Endodermal cell (in vitro differentiated cells): ENCODE measurements around the gene TLNRD1. TPM values are rescaled to one million over a fixed set of nuclear protein-coding genes. Genes with fewer than 3 reads are reported as not detected.

ENCODE experiments used
- DNase-seq: peaks from one replicate; pipeline ENCODE4 v3.0.0-alpha.2; 2017
- H3K27ac ChIP-seq: 2 replicates; pipeline ENCODE4 v1.5.1; 2013; ENCODE audit warnings: mild to moderate bottlenecking, low read depth, low read length, moderate library complexity
- H3K27me3 ChIP-seq: 2 replicates; pipeline ENCODE4 v1.6.1; 2013; ENCODE audit warnings: mild to moderate bottlenecking, low read length, moderate library complexity; ENCODE audit not compliant: insufficient read depth, control insufficient read depth, poor library complexity, severe bottlenecking
- H3K36me3 ChIP-seq: 2 replicates; pipeline ENCODE4 v1.7.0; 2013; ENCODE audit warnings: mild to moderate bottlenecking, low read length, moderate library complexity; ENCODE audit not compliant: control insufficient read depth, insufficient read depth
- H3K4me1 ChIP-seq: one replicate; pipeline ENCODE4 v1.7.0; 2013; ENCODE audit warnings: low read length; ENCODE audit not compliant: control insufficient read depth, insufficient read depth
- H3K4me3 ChIP-seq: 2 replicates; pipeline ENCODE4 v1.5.1; 2013; ENCODE audit warnings: mild to moderate bottlenecking, low read length, moderate library complexity
- H3K9ac ChIP-seq: 2 replicates; pipeline ENCODE4 v1.6.1; 2013; ENCODE audit warnings: mild to moderate bottlenecking, low read length, moderate library complexity; ENCODE audit not compliant: poor library complexity, severe bottlenecking; ENCODE audit errors: extremely low read depth
- H3K9me3 ChIP-seq: 2 replicates; pipeline ENCODE4 v1.6.1; 2013; ENCODE audit warnings: mild to moderate bottlenecking, low read length, moderate library complexity; ENCODE audit not compliant: control insufficient read depth
- H3K27ac Mint-ChIP-seq: 2 replicates; pipeline ENCODE4 v1.8.0; 2020; ENCODE audit warnings: mixed read lengths
- H3K27me3 Mint-ChIP-seq: 2 replicates; pipeline ENCODE4 v1.8.0; 2021; ENCODE audit warnings: mild to moderate bottlenecking, mixed read lengths; ENCODE audit not compliant: insufficient read depth
- H3K36me3 Mint-ChIP-seq: 2 replicates; pipeline ENCODE4 v1.8.0; 2020; ENCODE audit warnings: low read depth, mixed read lengths
- H3K4me1 Mint-ChIP-seq: 2 replicates; pipeline ENCODE4 v1.8.0; 2020; ENCODE audit warnings: mixed read lengths
- H3K4me3 Mint-ChIP-seq: 2 replicates; pipeline ENCODE4 v1.8.0; 2020; ENCODE audit warnings: mild to moderate bottlenecking, moderate library complexity, mixed read lengths
- H3K9me3 Mint-ChIP-seq: 2 replicates; pipeline ENCODE4 v1.8.0; 2020; ENCODE audit warnings: mild to moderate bottlenecking, mixed read lengths
- WGBS, 2 experiments: methylation state at CpG; one replicate each; pipeline versions ENCODE4 v1.1.5 to v1.1.7; 2013; ENCODE audit warnings: missing lambda C conversion rate in 2 of 2, mixed read lengths in 1 of 2; ENCODE audit not compliant: insufficient coverage in 1 of 2, insufficient read length in 1 of 2; 5-methylcytosine and 5-hydroxymethylcytosine counted together
- total RNA-seq, 2 donors: library from RNA; stranded (reverse); fragmentation: NEBNext Ultra II Directional in 1 of 2; extraction: Animal tissue kit (Norgen Biotek cat#: 25700) in 1 of 2; gene quantifications; 2 replicates in 1 of 2; 3 replicates in 1 of 2; pipeline ENCODE4 v1.2.1, GENCODE V29; 2021
- TF ChIP-seq, protein P1 (sequence below): fragments of 200-600 bp; sonication (generic); conservative IDR thresholded peaks from 2 replicates; pipeline ENCODE4 v1.5.0; 2021; ENCODE audit warnings: antibody characterized with exemption, mild to moderate bottlenecking

TLNRD1 gene
- total RNA-seq, 2 donors from 2014 or later: 25.1 to 28.2 TPM

DNA sequence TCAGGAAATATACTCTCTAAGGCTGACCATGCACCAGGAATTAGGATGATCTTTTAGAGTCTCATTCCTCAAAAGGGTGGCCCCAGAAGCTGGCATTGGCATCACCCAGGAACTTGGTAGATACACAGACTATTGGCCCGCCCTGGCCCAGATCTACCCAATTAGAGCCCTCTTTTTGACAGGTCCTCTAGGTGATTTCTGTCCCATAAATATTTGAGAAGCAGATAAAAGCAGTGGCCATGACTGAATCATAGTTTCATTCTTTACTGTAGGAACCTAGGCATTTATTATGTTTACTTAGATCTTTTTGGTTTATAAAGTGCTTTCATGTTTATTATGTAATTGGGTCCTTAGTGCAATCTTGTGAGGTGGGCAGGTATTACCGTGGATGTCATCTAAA, 7.6 kb downstream of the TLNRD1 start:
- Mint-ChIP-seq H3K4me1 (peaks cover 4% of the 10 kb centered on the region), H3K9me3 (no peaks in the 10 kb centered on the region), H3K4me3 (no peak overlapping the region), H3K36me3 (peaks cover 14% of the 10 kb centered on the region), H3K27me3 (peaks cover under 1% of the 10 kb centered on the region), H3K27ac (no peak overlapping the region)
- H3K4me1 ChIP-seq: no peaks in the 10 kb centered on the region
- no peak overlapping the region for H3K9ac ChIP-seq
- DNase-seq: no peak
- no peak overlapping the region for H3K4me3 ChIP-seq
- WGBS, 2 experiments: 91% methylated on average over 1 of the region's 2 CpGs; no CpG with 5 or more reads in 1 of the 2 experiments
- no peaks in the 10 kb centered on the region for H3K27me3 ChIP-seq
- no peaks in the 10 kb centered on the region for H3K9me3 ChIP-seq
- H3K27ac ChIP-seq: no peak overlapping the region
- H3K36me3 ChIP-seq: peaks cover 6% of the 10 kb centered on the region
- TF ChIP-seq, protein P1, sequence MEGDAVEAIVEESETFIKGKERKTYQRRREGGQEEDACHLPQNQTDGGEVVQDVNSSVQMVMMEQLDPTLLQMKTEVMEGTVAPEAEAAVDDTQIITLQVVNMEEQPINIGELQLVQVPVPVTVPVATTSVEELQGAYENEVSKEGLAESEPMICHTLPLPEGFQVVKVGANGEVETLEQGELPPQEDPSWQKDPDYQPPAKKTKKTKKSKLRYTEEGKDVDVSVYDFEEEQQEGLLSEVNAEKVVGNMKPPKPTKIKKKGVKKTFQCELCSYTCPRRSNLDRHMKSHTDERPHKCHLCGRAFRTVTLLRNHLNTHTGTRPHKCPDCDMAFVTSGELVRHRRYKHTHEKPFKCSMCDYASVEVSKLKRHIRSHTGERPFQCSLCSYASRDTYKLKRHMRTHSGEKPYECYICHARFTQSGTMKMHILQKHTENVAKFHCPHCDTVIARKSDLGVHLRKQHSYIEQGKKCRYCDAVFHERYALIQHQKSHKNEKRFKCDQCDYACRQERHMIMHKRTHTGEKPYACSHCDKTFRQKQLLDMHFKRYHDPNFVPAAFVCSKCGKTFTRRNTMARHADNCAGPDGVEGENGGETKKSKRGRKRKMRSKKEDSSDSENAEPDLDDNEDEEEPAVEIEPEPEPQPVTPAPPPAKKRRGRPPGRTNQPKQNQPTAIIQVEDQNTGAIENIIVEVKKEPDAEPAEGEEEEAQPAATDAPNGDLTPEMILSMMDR: no peak

DNA sequence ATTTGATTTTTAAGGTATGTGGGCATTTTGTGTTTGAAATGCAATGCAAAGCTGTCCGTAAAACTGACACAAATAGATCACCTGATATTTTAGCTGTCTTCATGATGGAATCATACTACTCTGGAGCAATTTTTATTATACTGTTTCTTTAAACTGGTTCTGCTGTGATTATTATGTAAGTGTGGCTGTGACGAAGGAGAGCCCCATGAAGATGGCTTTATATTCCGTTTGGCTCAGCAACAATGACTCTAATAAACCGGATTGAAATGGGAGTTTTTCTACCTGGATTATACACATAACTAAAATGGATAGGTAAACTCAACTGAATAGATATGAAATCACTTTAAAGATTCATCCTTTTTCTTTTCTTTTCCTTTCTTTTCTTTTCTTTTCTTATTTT, 9.4 kb downstream of the TLNRD1 start:
- Mint-ChIP-seq H3K27ac (no peak overlapping the region), H3K4me3 (no peak overlapping the region), H3K36me3 (no peaks in the 10 kb centered on the region), H3K4me1 (no peaks in the 10 kb centered on the region), H3K27me3 (no peaks in the 10 kb centered on the region), H3K9me3 (no peaks in the 10 kb centered on the region)
- no peak overlapping the region for H3K9ac ChIP-seq
- 92% methylated on average over 3 of the region's 4 CpGs; no CpG with 5 or more reads in 1 of the 2 experiments for WGBS, 2 experiments
- TF ChIP-seq, protein P1: no peak
- no peak for DNase-seq
- no peaks in the 10 kb centered on the region for H3K9me3 ChIP-seq
- no peaks in the 10 kb centered on the region for H3K4me1 ChIP-seq
- H3K27me3 ChIP-seq: no peaks in the 10 kb centered on the region
- no peak overlapping the region for H3K4me3 ChIP-seq
- no peak overlapping the region for H3K27ac ChIP-seq
- no peaks in the 10 kb centered on the region for H3K36me3 ChIP-seq

DNA sequence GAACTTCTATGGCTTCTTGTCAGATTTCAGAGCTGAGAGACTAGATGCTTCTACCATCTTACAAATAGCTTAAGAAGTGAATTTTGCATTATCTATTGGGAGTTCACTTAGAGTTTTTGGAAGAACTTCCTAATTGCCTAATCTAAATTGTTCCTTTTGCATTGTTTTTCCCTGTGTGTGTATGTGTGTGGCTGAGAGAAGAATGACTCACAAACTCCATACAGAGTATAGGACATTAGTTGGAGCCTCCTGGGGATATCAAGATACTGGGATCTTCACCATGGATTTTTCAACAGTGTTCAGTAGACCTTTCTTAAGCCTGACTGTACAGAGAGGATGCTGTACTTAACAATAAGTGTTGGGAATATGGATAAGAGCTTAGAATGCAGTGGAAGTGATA, 10.9 kb downstream of the TLNRD1 start:
- DNase-seq: no peak
- H3K9me3 Mint-ChIP-seq: no peaks in the 10 kb centered on the region
- H3K9me3 ChIP-seq: no peaks in the 10 kb centered on the region
- H3K36me3 ChIP-seq: no peaks in the 10 kb centered on the region
- TF ChIP-seq, protein P1: no peak
- no peak overlapping the region for H3K9ac ChIP-seq
- no peaks in the 10 kb centered on the region for H3K36me3 Mint-ChIP-seq
- H3K27ac Mint-ChIP-seq: no peak overlapping the region
- H3K4me1 Mint-ChIP-seq: peaks cover 9% of the 10 kb centered on the region
- H3K27ac ChIP-seq: no peak overlapping the region
- H3K27me3 Mint-ChIP-seq: no peaks in the 10 kb centered on the region
- no peak overlapping the region for H3K4me3 Mint-ChIP-seq
- H3K27me3 ChIP-seq: no peaks in the 10 kb centered on the region
- no peak overlapping the region for H3K4me3 ChIP-seq
- peaks cover 4% of the 10 kb centered on the region for H3K4me1 ChIP-seq
